ENCODE results near the gene MUC5B.

Gene MUC5B

DNA sequence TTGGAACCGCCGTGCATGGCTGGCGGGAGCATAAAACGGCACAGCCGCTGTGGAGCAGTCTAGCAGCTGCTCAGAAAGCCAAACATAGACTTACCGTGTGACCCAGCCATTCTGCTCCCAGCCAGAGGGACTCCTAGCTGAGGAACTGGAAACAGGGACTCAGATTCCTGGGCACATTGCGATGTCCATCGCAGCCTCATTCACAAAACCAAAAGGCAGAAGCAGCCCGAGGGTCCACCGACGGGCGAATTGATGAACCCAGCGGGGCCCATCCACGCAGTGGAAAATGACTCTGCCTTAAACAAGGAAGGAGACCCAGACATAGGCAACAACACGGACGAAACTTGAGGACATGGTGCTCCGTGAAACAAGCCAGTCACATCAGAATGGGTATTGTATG lies 5.7 kb upstream of the MUC5B start:
- Histone ChIP-seq H3K9me3 (ENCODE audit: control insufficient read depth, low read length) (no peaks in the 10 kb centered on the region), H3K4me2 (ENCODE audit: low read length) (no peak overlapping the region), H3K27me3 (ENCODE audit: control insufficient read depth, insufficient read depth, low read length) (no peaks in the 10 kb centered on the region), H3K4me3 (ENCODE audit: low read depth, low read length) (no peak overlapping the region), H3K36me3 (ENCODE audit: control insufficient read depth, insufficient read depth, low read length) (no peaks in the 10 kb centered on the region), H3K9ac (no peak overlapping the region), H3K79me2 (no peaks in the 10 kb centered on the region), H3K4me1 (no peaks in the 10 kb centered on the region), H3K27ac (no peak overlapping the region), H2AFZ (no peak overlapping the region)
- TF ChIP-seq CTCF (IDR thresholded peaks at IDR 0.05): no peak

DNA sequence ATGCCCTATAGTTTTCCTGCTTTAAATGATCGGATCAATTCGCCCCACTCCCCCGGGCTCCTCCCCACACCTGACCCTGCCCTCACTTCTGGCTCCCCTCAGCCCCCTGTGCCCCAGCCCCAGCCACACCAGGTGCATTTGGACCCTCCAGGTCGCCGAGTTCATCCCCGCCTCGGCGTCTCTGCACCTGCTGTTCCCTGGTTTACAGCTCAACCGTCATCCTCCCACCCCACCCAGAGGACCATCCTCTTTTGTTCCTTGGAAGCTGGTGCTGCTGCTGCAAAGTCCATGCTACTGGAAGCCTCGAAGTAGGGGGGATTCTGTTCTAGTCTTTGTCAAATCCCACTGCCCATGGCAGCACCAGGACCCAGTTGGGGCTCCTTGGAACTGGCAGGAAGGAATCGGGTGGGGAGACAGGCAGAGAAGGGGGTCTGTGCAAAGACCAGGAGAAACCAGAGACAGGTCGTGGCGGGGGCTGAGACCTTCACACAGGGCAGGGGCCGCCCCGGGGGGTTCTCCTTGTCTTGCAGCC lies 4.5 kb upstream of the MUC5B start:
- H3K36me3 ChIP-seq (ENCODE audit: control insufficient read depth, insufficient read depth, low read length): no peaks in the 10 kb centered on the region
- no peaks in the 10 kb centered on the region for H3K4me1 ChIP-seq
- TF ChIP-seq CTCF (IDR thresholded peaks at IDR 0.05): no peak
- no peak overlapping the region for H3K4me2 ChIP-seq (ENCODE audit: low read length)
- H3K9ac ChIP-seq: no peak overlapping the region
- no peaks in the 10 kb centered on the region for H3K79me2 ChIP-seq
- H3K27me3 ChIP-seq (ENCODE audit: control insufficient read depth, insufficient read depth, low read length): no peaks in the 10 kb centered on the region
- H2AFZ ChIP-seq: no peak overlapping the region
- no peak overlapping the region for H3K4me3 ChIP-seq (ENCODE audit: low read depth, low read length)
- H3K27ac ChIP-seq: no peak overlapping the region
- H3K9me3 ChIP-seq (ENCODE audit: control insufficient read depth, low read length): no peaks in the 10 kb centered on the region

DNA sequence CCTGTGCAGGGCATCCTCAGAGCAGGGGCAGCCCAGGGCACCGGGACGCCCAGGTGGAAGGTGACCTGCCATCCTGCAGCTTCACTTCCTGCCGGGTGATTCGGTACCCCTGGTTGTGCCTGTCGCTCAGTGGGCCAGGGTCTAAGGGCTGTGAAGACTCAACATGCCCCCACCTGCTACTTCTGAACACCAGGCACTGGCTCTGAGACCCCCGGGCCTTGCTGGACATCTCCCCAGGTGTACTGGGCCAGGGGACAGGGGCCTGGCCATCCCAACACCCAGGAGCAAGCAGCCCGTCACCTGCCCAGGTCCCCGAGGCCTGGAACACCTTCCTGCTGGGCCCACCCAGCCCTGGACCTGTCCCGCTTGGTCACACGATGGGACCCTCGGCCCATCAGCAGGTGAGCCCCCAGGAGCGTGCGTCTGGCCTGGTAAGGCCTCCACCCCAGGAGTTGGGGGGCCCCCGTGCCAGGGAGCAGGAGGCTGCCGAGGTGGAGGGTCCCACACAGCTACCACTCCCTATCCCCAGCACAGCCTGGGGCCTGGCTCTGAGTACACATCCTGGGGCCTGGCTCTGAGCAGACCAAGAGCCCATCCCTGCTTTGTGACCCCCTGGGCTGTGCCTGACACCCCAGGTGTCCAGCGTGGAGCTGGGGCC lies 3.9 kb upstream of the MUC5B start:
- no peak for TF ChIP-seq CTCF (IDR thresholded peaks at IDR 0.05)
- no peak overlapping the region for H2AFZ ChIP-seq
- H3K79me2 ChIP-seq: no peaks in the 10 kb centered on the region
- no peaks in the 10 kb centered on the region for H3K36me3 ChIP-seq (ENCODE audit: control insufficient read depth, insufficient read depth, low read length)
- no peaks in the 10 kb centered on the region for H3K4me1 ChIP-seq
- H3K27me3 ChIP-seq (ENCODE audit: control insufficient read depth, insufficient read depth, low read length): no peaks in the 10 kb centered on the region
- H3K4me3 ChIP-seq (ENCODE audit: low read depth, low read length): no peak overlapping the region
- H3K9me3 ChIP-seq (ENCODE audit: control insufficient read depth, low read length): no peaks in the 10 kb centered on the region
- no peak overlapping the region for H3K9ac ChIP-seq
- H3K4me2 ChIP-seq (ENCODE audit: low read length): no peak overlapping the region
- no peak overlapping the region for H3K27ac ChIP-seq

- no peak overlapping the region for H3K4me2 ChIP-seq (ENCODE audit: low read length)
- H2AFZ ChIP-seq: no peak overlapping the region
- H3K27me3 ChIP-seq (ENCODE audit: control insufficient read depth, insufficient read depth, low read length): no peaks in the 10 kb centered on the region
- no peak overlapping the region for H3K4me3 ChIP-seq (ENCODE audit: low read depth, low read length)
- H3K79me2 ChIP-seq: no peaks in the 10 kb centered on the region
- no peak for TF ChIP-seq CTCF (IDR thresholded peaks at IDR 0.05)
- no peaks in the 10 kb centered on the region for H3K4me1 ChIP-seq
- no peak overlapping the region for H3K9ac ChIP-seq
- no peaks in the 10 kb centered on the region for H3K9me3 ChIP-seq (ENCODE audit: control insufficient read depth, low read length)
- H3K27ac ChIP-seq: no peak overlapping the region
- no peaks in the 10 kb centered on the region for H3K36me3 ChIP-seq (ENCODE audit: control insufficient read depth, insufficient read depth, low read length)
These were observed 3.4 kb upstream of the MUC5B start for GRCh38 chr11:1219446-1219833.
